Measurements from ENCODE around the gene MS4A13.
"Not testable (repeated sequence)": the region's sequence is repeated elsewhere in the genome, so short reads cannot be mapped to it uniquely, and the experiment has no call there.

Gene MS4A13

GRCh38 chr11:60515144-60515855 lies at the start of gene MS4A13:
TSS of gene MS4A13 (plus strand) at chr11:60515392. CDS start at chr11:60518084, 2,692 bp downstream.
- DNase-seq (ENCODE audit: low spot score) = peak; percentile 23

DNA sequence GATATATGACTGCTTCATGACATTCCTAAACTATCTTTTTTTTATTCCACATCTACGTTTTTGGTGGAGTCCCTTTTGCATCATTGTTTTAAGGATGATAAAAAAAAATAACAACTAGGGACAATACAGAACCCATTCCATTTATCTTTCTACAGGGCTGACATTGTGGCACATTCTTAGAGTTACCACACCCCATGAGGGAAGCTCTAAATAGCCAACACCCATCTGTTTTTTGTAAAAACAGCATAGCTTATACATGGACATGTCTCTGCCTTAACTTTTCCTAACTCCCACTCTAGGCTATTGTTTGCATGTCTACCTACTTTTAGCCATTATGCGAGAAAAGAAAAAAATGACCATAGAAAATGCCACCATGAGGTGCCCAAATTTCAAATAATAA lies 46.4 kb upstream of the MS4A13 start:
- no peak for DNase-seq (ENCODE audit: low spot score)

DNA sequence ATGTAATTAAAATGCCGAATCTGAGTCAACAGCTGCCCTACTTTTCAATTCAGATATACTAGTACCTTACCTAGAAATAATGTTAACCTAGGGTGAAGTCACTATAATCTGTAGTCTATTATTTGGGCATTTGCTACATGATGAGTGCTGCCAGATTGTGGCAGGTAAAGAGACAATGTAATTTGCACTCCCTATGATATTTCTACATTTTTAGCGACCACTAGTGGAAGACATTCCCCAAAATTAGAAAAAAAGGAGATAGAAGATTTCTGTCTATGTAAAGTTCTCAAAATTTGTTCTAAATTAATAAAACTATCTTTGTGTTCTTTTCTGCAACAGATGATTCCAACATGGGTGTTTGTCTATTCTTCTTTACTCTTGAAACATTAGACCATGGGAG lies 45.5 kb upstream of the MS4A13 start:
- DNase-seq (ENCODE audit: low spot score) = no peak

DNA sequence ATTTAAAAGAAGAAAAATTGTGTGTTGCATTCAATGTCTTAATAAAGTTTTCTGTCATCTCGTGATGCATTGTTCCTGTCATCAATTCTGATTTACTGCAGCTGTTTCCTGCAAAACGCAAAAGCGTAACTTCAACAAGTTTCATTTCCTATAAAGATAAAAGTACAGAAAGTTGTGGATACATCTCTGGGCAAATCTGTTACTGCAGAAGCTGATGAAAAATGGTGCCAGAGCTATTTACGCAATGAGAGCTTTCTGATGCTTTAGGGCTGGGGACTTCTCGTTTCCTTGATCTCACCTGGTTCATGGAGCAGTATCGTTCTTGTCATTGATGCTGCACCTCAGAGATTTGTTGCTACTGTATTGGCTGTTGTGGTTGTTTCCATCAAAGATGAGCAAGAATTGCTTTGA lies 38.2 kb upstream of the MS4A13 start:
- DNase-seq (ENCODE audit: low spot score) = no peak

- no peak for DNase-seq (ENCODE audit: low spot score)
Observed at GRCh38 chr11:60482361-60482760, 32.8 kb upstream of the MS4A13 start.

DNA sequence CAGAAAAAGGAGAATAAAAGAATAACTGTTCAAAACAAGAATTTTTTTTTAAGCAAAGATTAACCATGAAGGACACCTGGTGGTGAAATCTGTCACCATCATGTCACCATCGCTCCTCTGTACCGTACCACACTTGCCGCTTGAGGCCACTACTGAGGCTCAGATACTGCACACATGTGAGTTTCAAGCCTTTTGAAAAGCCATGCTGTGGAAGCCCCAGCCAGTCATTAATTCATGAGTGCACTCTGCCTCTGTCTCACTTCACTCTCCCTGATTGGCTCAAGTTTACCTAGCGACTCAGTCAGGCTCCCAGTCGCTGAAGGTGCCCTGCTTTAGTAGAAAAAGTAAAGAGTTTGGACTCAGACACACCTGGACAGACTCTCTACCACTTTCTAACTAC lies 29.2 kb upstream of the MS4A13 start:
- no peak for DNase-seq (ENCODE audit: low spot score)

DNA sequence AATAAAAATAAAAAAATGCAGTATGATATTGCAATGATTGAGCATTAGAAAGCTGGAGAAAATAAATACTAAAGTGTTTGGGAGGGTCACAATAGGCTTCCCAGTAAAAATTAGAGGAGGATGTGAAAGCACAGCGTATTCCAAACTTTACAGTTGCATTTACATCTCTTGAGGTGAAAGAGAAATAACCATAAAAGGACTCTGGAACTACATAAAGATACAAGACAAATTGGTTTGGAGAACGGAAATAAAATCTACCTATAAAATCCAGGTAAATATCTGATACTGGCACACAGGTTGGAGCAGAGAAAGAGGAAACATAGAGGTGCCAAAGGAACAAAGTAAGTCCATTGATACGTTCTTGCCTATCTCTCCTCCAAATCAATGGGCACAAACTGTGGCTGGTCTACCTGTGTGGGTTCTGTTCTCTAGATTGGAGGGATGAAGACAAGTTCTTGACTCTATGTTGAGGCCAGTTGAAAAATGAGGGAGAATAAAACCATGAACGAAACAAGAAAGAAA lies 22.6 kb upstream of the MS4A13 start, which contains the start of gene MS4A12:
Gene MS4A12, plus strand, starts transcription at position 291 of the 522 bp plus-strand sequence. CDS start 4,541 bp downstream, outside the sequence.
- DNase-seq (ENCODE audit: low spot score) = no peak

DNA sequence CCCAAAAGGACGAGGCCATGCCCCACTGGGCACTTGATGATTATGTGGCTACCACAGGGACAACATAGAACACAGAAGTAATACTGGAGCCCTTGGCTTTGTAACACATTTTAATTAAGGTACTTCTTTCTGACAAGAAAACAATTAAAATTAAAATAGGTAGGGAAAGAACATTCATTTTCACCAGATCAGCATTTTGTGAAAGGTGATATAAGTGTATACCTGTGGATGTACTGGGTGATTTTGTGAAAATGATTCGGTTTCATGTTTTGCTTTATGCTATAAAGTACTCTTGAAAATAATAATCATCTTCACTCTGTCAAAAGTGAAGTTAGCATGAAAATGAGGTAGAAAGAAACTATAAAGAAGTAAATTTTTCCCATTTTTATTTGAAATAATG lies 21.7 kb upstream of the MS4A13 start:
- DNase-seq (ENCODE audit: low spot score) = no peak

DNA sequence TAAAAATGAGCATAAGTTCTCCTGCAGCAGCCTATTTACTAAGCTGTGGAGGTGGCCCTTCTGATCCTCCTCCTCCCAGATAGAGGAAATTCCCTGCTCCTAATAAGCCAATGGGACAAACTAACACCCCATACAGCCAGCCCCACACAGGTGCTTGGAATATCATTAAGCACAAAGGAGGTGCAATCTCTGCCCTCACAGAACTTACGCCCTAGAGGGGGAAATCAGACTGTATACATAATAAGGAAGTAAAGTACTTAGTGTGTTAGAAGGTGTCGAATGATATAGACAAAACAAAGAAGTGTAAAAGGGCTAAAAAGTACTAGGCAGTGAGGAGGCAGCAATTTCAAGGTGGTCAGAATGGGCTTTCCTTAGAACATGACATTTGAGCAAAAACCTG lies 16.8 kb upstream of the MS4A13 start:
- DNase-seq (ENCODE audit: low spot score) = no peak

GRCh38 chr11:60498853-60499252 lies 16.3 kb upstream of the MS4A13 start:
- DNase-seq (ENCODE audit: low spot score) = no peak

- DNase-seq (ENCODE audit: low spot score) = no peak
Observed at GRCh38 chr11:60500276-60500910, 14.8 kb upstream of the MS4A13 start.

- DNase-seq (ENCODE audit: low spot score) = no peak
Observed at GRCh38 chr11:60502221-60502775, 12.9 kb upstream of the MS4A13 start.

DNA sequence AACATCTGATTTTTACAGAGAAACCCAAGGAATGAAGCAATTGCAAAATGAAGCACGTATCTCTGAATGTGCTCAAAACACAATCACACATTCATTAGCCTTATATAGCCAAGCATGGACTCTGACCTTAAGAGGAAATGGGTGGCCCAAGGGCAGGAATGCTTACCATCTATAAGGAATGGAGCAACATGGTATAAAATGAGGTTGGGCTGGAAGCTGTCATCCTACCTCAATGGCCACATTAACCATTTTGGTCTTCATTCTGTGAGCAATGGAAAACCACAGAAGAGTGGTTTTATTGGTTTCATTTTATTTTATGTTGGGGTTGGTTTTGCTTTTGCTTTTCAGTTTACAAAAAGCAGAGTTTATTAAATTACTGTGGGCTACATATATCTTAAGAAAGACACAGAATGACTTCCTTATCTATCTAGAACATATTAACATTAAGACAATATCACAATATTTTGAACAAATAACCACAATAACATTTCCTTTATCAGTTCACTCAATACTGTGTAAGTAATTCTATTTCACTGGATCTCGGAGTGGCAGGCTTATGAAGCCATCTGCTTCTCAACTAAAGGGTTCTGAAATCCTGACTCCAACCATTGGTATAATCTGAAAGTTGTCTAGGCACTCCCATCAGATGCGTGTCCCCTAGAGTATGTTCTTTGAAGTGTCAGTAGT lies 10.8 kb upstream of the MS4A13 start:
- no peak for DNase-seq (ENCODE audit: low spot score)

- DNase-seq (ENCODE audit: low spot score) = not testable (repeated sequence)
Observed at GRCh38 chr11:60509609-60510008, 5.6 kb upstream of the MS4A13 start.

DNA sequence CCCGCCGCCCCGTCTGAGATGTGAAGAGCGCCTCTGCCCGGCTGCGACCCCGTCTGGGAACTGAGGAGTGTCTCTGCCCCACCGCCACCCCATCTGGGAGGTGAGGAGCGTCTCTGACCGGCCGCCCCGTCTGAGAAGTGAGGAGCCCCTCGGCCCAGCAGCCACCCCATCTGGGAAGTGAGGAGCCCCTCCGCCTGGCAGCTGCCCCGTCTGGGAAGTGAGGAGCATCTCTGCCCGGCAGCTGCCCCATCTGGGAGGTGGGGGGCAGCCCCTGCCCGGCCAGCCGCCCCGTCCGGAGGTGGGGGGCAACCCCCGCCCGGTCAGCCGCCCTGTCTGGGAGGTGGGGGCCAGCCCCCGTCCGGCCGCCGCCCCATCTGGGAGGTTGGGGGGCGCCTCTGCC lies 5.0 kb upstream of the MS4A13 start:
- DNase-seq (ENCODE audit: low spot score) = not testable (repeated sequence)

DNA sequence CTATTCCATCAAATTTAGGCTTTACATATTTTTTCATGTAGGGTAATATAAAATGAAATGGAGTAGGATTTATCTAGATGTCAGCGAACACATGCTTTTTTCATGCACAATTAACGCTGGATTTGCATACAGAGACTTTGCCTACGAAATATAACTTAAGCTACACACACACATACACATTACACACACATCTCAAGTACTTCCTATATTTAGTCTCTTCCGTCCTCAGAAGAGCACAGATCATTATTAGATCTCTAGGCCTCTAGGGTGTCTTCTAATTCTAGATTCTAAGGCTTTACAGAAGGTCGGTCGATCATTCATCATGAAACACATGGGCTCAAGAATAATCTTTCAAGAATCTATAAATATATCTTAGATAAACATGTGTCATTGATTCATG lies 3.8 kb upstream of the MS4A13 start:
- DNase-seq (ENCODE audit: low spot score) = no peak

DNA sequence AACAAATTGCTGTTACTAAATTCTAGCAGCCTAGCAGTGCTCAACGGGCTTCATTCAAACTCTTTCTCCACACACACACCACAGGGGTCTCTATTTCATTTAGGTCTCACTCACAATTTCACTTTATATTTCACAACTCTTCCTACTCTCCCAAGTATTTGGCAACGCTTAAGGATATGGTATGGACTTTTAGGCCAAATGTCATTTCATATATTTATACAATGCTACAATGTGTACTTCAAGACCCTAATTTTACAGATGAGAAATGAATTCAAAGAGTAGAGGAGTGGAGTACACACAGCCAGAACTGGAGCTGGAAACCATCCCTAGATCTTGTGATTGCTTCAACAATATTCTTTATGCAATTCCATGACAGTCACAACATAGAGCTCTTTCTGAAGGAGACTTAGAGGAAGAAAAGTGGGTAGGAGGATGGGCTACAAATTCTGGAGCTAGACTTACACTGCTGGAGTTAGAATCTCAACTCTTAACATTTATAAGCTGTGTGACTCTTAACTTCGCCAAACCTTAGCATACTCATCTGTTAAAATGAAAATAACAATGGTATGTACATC lies 2.5 kb upstream of the MS4A13 start:
- no peak for DNase-seq (ENCODE audit: low spot score)

DNA sequence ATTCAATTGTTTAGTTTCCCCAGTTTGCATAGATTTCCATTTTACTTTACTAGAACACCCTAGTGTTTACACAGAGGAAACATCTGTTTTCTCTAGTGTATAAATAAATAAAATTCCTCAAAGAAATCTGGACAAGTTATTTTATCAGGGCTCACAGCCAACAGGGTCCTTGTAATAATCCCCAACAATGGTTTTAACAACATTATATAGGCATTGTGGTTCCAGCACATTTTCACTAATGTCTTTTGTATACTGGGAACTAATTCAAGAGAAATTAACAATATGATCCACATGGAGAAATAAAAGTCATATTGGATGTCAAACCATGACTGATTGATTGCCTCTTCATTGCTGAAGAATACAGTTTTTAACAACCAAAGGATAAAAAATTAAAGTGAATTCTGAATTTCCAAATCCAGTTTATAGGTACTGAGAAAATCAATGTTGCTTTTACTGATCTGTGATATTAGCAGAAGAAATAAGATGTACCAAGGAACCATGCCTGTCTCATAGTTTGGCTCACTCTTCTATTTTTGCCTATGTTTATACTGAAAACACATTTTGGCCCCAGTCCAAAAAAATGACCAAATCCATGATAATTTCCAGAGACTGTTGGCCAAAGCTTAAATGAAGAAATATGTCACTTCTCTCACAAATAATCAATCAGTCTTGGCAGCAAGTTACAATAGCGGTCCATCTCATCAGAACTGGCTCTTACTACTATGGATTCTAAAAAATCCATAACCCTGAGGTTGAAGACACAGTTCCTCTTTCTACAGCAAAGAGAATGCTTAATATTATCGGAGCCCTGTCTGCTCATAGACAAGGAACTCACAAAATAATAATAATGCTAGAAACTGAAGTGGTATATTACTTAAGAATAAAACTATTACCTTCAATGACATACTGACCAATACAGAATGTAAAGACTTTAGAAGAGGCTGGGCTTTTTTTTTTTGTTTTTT lies 1.4 kb upstream of the MS4A13 start:
- no peak for DNase-seq (ENCODE audit: low spot score)

DNA sequence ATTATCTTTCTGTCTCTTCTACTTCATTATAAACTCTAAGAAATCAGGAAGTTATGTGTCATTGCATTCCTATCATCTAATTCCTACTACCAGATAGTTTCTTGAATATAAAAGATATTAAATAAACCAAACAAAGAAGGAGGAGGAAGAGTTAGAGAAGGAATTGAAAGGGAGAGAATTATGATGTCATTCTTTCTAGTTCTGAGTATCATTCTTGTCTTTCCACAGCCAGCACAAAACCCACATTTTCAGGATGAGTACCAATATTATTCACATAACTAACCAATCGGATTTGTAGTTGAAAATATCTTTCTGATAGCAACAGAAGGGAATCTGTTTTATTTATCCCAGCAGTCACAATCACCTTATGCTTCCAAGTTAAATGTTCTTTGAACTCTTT lies 13.3 kb downstream of the MS4A13 start:
- no peak for DNase-seq (ENCODE audit: low spot score)

GRCh38 chr11:60528934-60529333 lies 13.7 kb downstream of the MS4A13 start:
- no peak for DNase-seq (ENCODE audit: low spot score)

Data from D341Med (cell line).